Lower lobe of right lung (tissue), 2 donors: ENCODE data around the gene ELFN2. TPM values are rescaled to one million over a fixed set of nuclear protein-coding genes. Genes with fewer than 3 reads are reported as not detected.
"Not testable (repeated sequence)": the region's sequence is repeated elsewhere in the genome, so short reads cannot be mapped to it uniquely, and the experiment has no call there.

ENCODE experiments used
- ATAC-seq, 2 donors: fragments of 200-7000 bp; cut with Tn5 transposase; one replicate each; pipeline ENCODE4 v1.9.1; 2020 to 2022; ENCODE audit warnings: mild to moderate bottlenecking in 2 of 2, moderate library complexity in 2 of 2
- DNase-seq: peaks from one replicate; pipeline ENCODE4 v3.0.0-alpha.2; 2020
- H3K27ac ChIP-seq: fragments of 200-600 bp; one replicate; pipeline ENCODE4 v1.8.0; 2022
- H3K27me3 ChIP-seq: fragments of 200-600 bp; one replicate; pipeline ENCODE4 v1.8.0; 2022; ENCODE audit warnings: low read depth
- H3K36me3 ChIP-seq: fragments of 200-600 bp; one replicate; pipeline ENCODE4 v1.8.0; 2022; ENCODE audit warnings: mild to moderate bottlenecking
- H3K4me1 ChIP-seq: fragments of 200-600 bp; one replicate; pipeline ENCODE4 v1.8.0; 2022
- H3K4me3 ChIP-seq: fragments of 200-600 bp; one replicate; pipeline ENCODE4 v1.8.0; 2022; ENCODE audit warnings: mild to moderate bottlenecking
- H3K9me3 ChIP-seq: fragments of 200-600 bp; one replicate; pipeline ENCODE4 v1.8.0; 2022
- intact Hi-C: fragments of 100-400 bp; cut with DNase I; formaldehyde crosslinking; loops from one replicate; pipeline ENCODE4 v1.11.0; 2022
- total RNA-seq: library from RNA; stranded (reverse); fragmentation: NEBNext Ultra II Directional; extraction: Animal tissue kit (Norgen Biotek cat#: 25700); gene quantifications from one replicate; pipeline ENCODE4 v1.2.1, GENCODE V29; 2021
- TF ChIP-seq, protein P1 (sequence below): fragments of 200-600 bp; IDR thresholded peaks from one replicate; pipeline ENCODE4 v1.8.0; 2022; ENCODE audit warnings: antibody characterized with exemption, mild to moderate bottlenecking
- donor health status: DM: no; HTN: yes; CAD: no; lungs with severe emphysema.

The ELFN2 gene
- total RNA-seq, 1 donor from 2014 or later = 0.89 TPM

DNA sequence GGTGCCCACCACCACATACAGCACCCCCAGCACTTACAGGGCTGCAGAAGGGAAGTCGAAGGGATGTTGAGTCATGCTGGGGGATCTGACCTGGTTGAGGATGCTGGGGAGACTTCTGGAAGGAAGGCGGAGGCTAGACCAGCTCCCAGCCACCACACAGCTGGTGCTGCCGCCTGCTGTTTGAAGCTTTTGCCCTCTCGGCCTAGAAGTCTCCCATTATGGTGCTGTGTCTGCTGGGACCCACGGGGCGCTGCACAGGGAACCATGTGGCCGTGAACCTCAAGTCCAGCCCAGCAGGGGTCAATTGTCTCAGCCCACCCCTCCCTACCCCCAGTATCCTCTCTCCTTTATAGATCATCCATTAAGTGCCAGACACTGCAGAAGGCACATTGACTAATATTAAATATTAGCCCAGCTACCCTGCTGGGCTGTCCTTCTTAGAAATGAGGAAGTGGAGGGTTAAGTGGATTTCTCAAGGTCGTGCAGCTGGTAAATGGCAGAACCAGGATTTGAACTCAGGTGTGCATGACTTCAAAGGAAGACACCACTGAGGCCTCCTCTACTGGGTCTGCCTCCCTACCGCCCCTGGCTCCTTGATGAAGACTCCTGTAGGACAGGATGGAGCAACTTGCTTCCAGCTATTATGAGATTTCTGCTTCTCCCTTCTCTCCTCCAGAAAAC is 95.3 kb downstream of the ELFN2 start:
- Histone ChIP-seq H3K4me1 (no peaks in the 10 kb centered on the region), H3K27ac (no peak overlapping the region), H3K4me3 (no peak overlapping the region), H3K36me3 (no peaks in the 10 kb centered on the region), H3K27me3 (peaks cover 84% of the 10 kb centered on the region), H3K9me3 (no peaks in the 10 kb centered on the region)
- TF ChIP-seq, protein P1, sequence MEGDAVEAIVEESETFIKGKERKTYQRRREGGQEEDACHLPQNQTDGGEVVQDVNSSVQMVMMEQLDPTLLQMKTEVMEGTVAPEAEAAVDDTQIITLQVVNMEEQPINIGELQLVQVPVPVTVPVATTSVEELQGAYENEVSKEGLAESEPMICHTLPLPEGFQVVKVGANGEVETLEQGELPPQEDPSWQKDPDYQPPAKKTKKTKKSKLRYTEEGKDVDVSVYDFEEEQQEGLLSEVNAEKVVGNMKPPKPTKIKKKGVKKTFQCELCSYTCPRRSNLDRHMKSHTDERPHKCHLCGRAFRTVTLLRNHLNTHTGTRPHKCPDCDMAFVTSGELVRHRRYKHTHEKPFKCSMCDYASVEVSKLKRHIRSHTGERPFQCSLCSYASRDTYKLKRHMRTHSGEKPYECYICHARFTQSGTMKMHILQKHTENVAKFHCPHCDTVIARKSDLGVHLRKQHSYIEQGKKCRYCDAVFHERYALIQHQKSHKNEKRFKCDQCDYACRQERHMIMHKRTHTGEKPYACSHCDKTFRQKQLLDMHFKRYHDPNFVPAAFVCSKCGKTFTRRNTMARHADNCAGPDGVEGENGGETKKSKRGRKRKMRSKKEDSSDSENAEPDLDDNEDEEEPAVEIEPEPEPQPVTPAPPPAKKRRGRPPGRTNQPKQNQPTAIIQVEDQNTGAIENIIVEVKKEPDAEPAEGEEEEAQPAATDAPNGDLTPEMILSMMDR = no peak
- no peak for ATAC-seq
- intact Hi-C loops = no loop called here
- DNase-seq = no peak

DNA sequence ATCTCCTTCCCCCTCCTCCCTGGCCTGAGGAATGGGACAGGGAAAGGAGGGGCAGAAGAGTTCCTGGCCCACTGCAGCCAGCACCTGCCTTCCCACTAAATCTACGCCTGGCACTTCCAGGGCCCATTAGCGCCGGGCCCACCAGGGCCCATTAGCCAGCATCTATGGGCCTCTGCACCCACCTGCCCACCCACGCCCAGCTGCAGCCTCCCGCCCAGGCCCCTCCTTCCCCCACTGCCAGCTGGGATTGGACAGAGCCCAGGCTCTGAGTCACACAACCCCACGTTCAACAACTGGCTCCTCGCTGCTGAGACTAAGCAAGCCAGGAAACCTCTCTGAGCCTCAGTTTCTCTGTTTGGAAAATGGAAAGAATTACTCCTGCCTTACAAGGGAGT is 96.2 kb downstream of the ELFN2 start:
- TF ChIP-seq, protein P1 = no peak
- Histone ChIP-seq H3K9me3 (no peaks in the 10 kb centered on the region), H3K36me3 (no peaks in the 10 kb centered on the region), H3K27ac (no peak overlapping the region), H3K4me1 (no peaks in the 10 kb centered on the region), H3K27me3 (peaks cover 86% of the 10 kb centered on the region), H3K4me3 (no peak overlapping the region)
- no peak for ATAC-seq
- intact Hi-C loops = no loop called here
- no peak for DNase-seq

DNA sequence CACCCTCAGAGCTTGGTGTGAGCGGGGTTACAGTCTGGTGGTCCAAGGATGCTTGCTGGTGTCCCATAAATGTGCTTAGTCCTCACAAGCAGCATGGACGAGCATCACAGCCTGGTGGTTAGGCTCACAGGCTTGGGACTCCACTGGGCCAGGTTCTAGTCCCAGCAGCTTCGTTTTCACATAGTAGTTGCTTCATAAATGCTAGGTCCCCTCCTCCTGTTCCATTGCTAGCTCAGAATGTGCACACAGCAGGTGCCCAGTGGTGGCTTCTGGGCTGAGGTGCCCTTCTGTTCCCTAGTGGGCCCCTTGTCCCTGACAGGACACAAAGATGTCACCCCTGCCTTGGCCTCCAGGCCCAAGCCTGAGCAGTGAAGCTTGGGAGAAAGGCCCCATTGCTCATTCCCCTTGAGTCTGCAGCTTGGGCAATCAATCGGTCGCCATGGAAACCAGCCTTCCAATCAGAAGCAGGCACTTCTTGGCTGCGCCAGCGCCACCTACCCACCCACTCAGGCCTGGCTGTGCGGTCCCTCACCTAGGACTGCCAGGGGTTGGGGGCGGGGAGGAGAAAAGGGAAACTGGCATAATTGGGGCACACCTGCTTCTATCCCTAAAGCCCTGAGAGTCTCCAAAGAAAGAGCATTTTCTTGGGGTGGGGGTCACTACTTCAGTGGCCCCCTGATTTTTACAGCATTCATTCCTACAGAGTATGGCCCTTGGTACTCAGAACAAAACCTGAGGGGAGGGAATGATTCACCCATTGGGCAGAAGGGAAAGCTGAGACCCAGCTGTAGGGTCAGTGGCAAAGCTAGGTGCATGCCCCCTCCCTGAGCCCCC is 96.9 kb downstream of the ELFN2 start:
- H3K4me1 ChIP-seq = no peaks in the 10 kb centered on the region
- H3K27ac ChIP-seq = no peak overlapping the region
- peak; percentile 31 to 49 for ATAC-seq

DNA sequence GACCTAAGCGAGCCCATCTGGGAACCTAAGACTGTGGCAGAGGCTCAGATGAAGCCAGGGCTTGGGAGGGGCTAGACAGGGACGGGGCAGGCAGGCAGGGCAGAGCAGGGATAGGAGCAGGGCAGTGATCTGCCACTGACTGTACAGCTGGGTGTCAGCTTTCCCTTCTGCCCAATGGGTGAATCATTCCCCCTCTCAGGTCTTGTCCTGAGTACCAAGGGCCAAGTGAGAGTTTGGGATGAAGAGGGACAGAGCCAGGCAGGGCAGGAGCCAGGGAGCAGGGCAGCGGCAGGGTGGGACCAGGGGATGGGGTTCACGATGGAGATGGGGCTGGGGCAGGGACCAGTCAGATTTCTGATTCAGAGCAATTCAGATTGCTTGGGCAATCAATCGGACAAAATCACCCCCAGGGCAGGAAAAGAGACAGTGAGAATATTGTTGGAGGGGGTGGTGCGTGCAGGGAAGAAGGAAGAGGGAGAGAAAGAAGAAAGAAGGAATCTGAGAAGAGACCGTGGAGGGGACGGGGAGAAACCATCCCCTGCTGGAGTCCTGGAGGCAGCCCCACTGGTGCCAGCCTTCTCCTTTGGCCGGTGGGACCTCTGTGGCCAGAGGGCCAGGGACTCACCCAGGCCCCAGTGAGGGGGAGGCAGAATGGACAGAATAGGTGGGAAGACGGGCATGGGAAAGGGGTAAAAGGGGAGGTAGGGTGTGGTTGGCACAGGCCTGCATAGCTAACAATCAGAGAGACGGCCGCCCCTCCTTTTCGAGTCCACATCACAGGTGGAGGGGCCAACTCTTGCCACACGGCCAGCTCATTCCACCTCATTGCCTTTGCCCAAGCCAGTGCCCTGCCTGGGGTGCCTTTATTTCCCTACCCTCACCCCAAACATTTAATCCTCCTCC is 97.8 kb downstream of the ELFN2 start:
- DNase-seq (no peak), ATAC-seq (no peak)
- no peaks in the 10 kb centered on the region for H3K9me3 ChIP-seq
- intact Hi-C loops = no loop called here
- TF ChIP-seq, protein P1 = no peak
- no peaks in the 10 kb centered on the region for H3K36me3 ChIP-seq
- H3K27me3 ChIP-seq = peaks cover 86% of the 10 kb centered on the region
- peaks cover 4% of the 10 kb centered on the region for H3K4me1 ChIP-seq
- H3K27ac ChIP-seq = no peak overlapping the region
- no peak overlapping the region for H3K4me3 ChIP-seq

More for the DNA sequence above, 96.9 kb downstream of the ELFN2 start:
- H3K4me3 ChIP-seq = no peak overlapping the region
- H3K9me3 ChIP-seq = no peaks in the 10 kb centered on the region
- H3K27me3 ChIP-seq = peaks cover 86% of the 10 kb centered on the region
- no peak for DNase-seq
- intact Hi-C loops = no loop called here
- H3K36me3 ChIP-seq = no peaks in the 10 kb centered on the region
- TF ChIP-seq, protein P1 = no peak

DNA sequence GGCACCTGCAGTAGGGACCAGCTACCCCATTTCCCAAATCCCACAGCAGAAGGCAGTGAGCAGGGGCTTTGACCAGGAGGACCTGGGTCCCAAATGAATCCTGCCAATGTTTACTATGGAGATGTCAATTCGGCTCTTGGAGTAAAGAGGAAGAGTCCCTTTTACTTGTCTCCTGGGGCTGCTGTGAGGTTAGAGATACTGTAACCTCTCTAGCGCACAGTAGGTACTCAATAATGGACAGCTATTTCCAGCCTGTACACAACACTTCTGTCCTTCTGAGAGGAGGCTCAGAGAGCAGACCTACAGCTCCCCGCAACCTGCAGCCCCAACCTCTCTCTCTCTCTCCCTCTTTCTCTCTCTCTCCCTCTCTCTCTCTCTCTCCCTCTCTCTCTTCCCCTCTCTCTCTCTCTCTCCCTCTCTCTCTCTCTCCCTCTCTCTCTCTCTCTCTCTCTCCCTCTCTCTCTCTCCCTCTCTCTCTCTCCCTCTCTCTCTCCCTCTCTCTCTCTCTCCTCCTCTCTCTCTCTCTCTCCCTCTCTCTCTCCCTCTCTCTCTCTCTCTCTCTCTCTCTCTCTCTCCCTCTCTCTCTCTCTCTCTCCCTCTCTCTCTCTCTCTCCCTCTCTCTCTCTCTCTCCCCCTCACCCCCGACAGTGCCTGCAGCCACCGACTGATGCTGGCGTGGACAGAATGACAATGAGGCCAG is 98.6 kb downstream of the ELFN2 start:
- H3K4me1 ChIP-seq, H3K9me3 ChIP-seq, H3K36me3 ChIP-seq, H3K27ac ChIP-seq, DNase-seq, ATAC-seq, H3K4me3 ChIP-seq, intact Hi-C loops: not testable (repeated sequence)
- peaks cover 86% of the 10 kb centered on the region for H3K27me3 ChIP-seq
